Large intestine (tissue), 3 donors: ENCODE data around the gene LGR4. TPM values are rescaled to one million over a fixed set of nuclear protein-coding genes. Genes with fewer than 3 reads are reported as not detected.
"Not testable (repeated sequence)": the region's sequence is repeated elsewhere in the genome, so short reads cannot be mapped to it uniquely, and the experiment has no call there.

ENCODE experiments used
- DNase-seq, 2 donors: peaks; one replicate each; pipeline versions ENCODE4 v3.0.0 to v3.0.0-alpha.2; 2013
- H3K27ac ChIP-seq: one replicate; pipeline ENCODE4 v1.5.1; 2013; ENCODE audit warnings: low read length
- H3K27me3 ChIP-seq: 2 replicates; pipeline ENCODE4 v1.6.1; 2013; ENCODE audit warnings: low read length; ENCODE audit not compliant: control insufficient read depth, insufficient read depth
- H3K36me3 ChIP-seq: 2 replicates; pipeline ENCODE4 v1.6.1; 2013; ENCODE audit warnings: low read length; ENCODE audit not compliant: control insufficient read depth, insufficient read depth
- H3K4me1 ChIP-seq: one replicate; pipeline ENCODE4 v1.6.1; 2013; ENCODE audit warnings: low read length; ENCODE audit not compliant: control insufficient read depth, insufficient read depth
- H3K4me3 ChIP-seq: one replicate; pipeline ENCODE4 v1.5.1; 2013; ENCODE audit warnings: low read length
- H3K9me3 ChIP-seq: one replicate; pipeline ENCODE4 v1.6.1; 2013; ENCODE audit warnings: mild to moderate bottlenecking, low read depth, low read length, moderate library complexity; ENCODE audit not compliant: control insufficient read depth
- WGBS: methylation state at CpG from one replicate; pipeline ENCODE4 v1.1.5; 2013; ENCODE audit warnings: low lambda C conversion rate; ENCODE audit not compliant: insufficient coverage; 5-methylcytosine and 5-hydroxymethylcytosine counted together
- polyA plus RNA-seq: library from polyadenylated mRNA; unstranded; fragments of 120-200 nt; gene quantifications from one replicate; pipeline ENCODE4 v1.2.1, GENCODE V29; 2013

LGR4 gene
- polyA plus RNA-seq, 1 donor = 53.2 TPM

- WGBS = 86% methylated on average over 1 of the region's 2 CpGs
- Histone ChIP-seq H3K4me1 (peaks cover 9% of the 10 kb centered on the region), H3K4me3 (no peak overlapping the region), H3K27me3 (no peaks in the 10 kb centered on the region), H3K9me3 (no peaks in the 10 kb centered on the region), H3K36me3 (no peaks in the 10 kb centered on the region), H3K27ac (peak overlapping the region; percentile 22)
- no peak for DNase-seq
Observed at GRCh38 chr11:27353593-27354358, 118.8 kb downstream of the LGR4 start.

- H3K4me3 ChIP-seq = no peak overlapping the region
- 100% methylated on average over 1 of the region's 2 CpGs for WGBS
- no peaks in the 10 kb centered on the region for H3K27me3 ChIP-seq
- H3K27ac ChIP-seq = no peak overlapping the region
- no peaks in the 10 kb centered on the region for H3K9me3 ChIP-seq
- H3K4me1 ChIP-seq = peaks cover 6% of the 10 kb centered on the region
- no peak for DNase-seq
- no peaks in the 10 kb centered on the region for H3K36me3 ChIP-seq
Observed at GRCh38 chr11:27352781-27353180, 119.8 kb downstream of the LGR4 start.

- DNase-seq = no peak
- H3K36me3 ChIP-seq = no peaks in the 10 kb centered on the region
- H3K27me3 ChIP-seq = no peaks in the 10 kb centered on the region
- H3K9me3 ChIP-seq = no peaks in the 10 kb centered on the region
- H3K4me1 ChIP-seq = peaks cover 6% of the 10 kb centered on the region
- H3K27ac ChIP-seq = no peak overlapping the region
- H3K4me3 ChIP-seq = no peak overlapping the region
Observed at GRCh38 chr11:27350511-27350910, 122.1 kb downstream of the LGR4 start.

- Histone ChIP-seq H3K27ac (no peak overlapping the region), H3K27me3 (no peaks in the 10 kb centered on the region), H3K4me1 (peaks cover 6% of the 10 kb centered on the region), H3K9me3 (no peaks in the 10 kb centered on the region), H3K4me3 (no peak overlapping the region), H3K36me3 (no peaks in the 10 kb centered on the region)
- WGBS = no CpG with 5 or more reads among the region's 2 CpGs
- DNase-seq = peak in 1 of 2 donors; percentile 42
Observed at GRCh38 chr11:27349919-27350318, 122.7 kb downstream of the LGR4 start.

GRCh38 chr11:27348340-27348873, 124.2 kb downstream of the LGR4 start:
- H3K27ac ChIP-seq = no peak overlapping the region
- 40% methylated on average over 2 of the region's 3 CpGs for WGBS
- no peaks in the 10 kb centered on the region for H3K27me3 ChIP-seq
- DNase-seq = no peak
- no peaks in the 10 kb centered on the region for H3K9me3 ChIP-seq
- no peaks in the 10 kb centered on the region for H3K36me3 ChIP-seq
- H3K4me1 ChIP-seq = no peaks in the 10 kb centered on the region
- H3K4me3 ChIP-seq = no peak overlapping the region

- Histone ChIP-seq H3K4me3 (no peak overlapping the region), H3K27me3 (no peaks in the 10 kb centered on the region), H3K36me3 (no peaks in the 10 kb centered on the region), H3K27ac (no peak overlapping the region), H3K9me3 (no peaks in the 10 kb centered on the region), H3K4me1 (no peaks in the 10 kb centered on the region)
- 20% methylated on average over 2 of the region's 5 CpGs for WGBS
- no peak for DNase-seq
Observed at GRCh38 chr11:27347359-27348339, 124.9 kb downstream of the LGR4 start.

GRCh38 chr11:27339941-27340340, 132.6 kb downstream of the LGR4 start:
- no CpG with 5 or more reads among the region's 3 CpGs for WGBS
- no peak for DNase-seq
- Histone ChIP-seq H3K36me3 (peaks cover 8% of the 10 kb centered on the region), H3K27ac (no peak overlapping the region), H3K4me3 (no peak overlapping the region), H3K4me1 (no peaks in the 10 kb centered on the region), H3K27me3 (no peaks in the 10 kb centered on the region), H3K9me3 (no peaks in the 10 kb centered on the region)

- not testable (repeated sequence) for H3K27ac ChIP-seq, H3K36me3 ChIP-seq, H3K27me3 ChIP-seq, H3K4me1 ChIP-seq, H3K9me3 ChIP-seq, H3K4me3 ChIP-seq, DNase-seq
- WGBS = no CpG with 5 or more reads among the region's 4 CpGs
Observed at GRCh38 chr11:27334764-27335163, 137.8 kb downstream of the LGR4 start.

GRCh38 chr11:27331981-27332380, 140.6 kb downstream of the LGR4 start:
- DNase-seq = no peak
- H3K27me3 ChIP-seq = no peaks in the 10 kb centered on the region
- no CpG with 5 or more reads among the region's 2 CpGs for WGBS
- H3K4me1 ChIP-seq = no peaks in the 10 kb centered on the region
- no peak overlapping the region for H3K4me3 ChIP-seq
- no peaks in the 10 kb centered on the region for H3K9me3 ChIP-seq
- H3K36me3 ChIP-seq = peaks cover 2% of the 10 kb centered on the region
- H3K27ac ChIP-seq = no peak overlapping the region

- Histone ChIP-seq H3K4me1 (no peaks in the 10 kb centered on the region), H3K27me3 (no peaks in the 10 kb centered on the region), H3K4me3 (no peak overlapping the region), H3K36me3 (peaks cover 2% of the 10 kb centered on the region), H3K9me3 (no peaks in the 10 kb centered on the region), H3K27ac (no peak overlapping the region)
- no peak for DNase-seq
- WGBS = 100% methylated on average over 1 of the region's 1 CpG
Observed at GRCh38 chr11:27330633-27331270, 141.8 kb downstream of the LGR4 start.
